DND-41 (cell line): Measurements from ENCODE around the gene KDELR3.

Source experiments
- ATAC-seq: fragments of 200-7000 bp; cut with Tn5 transposase; 3 replicates; pipeline ENCODE4 v1.9.1; 2021; ENCODE audit warnings: low read depth; ENCODE audit not compliant: insufficient read depth
- DNase-seq: peaks from one replicate; pipeline ENCODE4 v3.0.0-alpha.2; 2020
- H2AFZ ChIP-seq: 2 replicates; pipeline ENCODE4 v1.6.0; 2012; ENCODE audit warnings: low read depth, low read length
- H3K27ac ChIP-seq: 2 replicates; pipeline ENCODE4 v1.5.1; 2012; ENCODE audit warnings: low read length, inconsistent platforms
- H3K27me3 ChIP-seq: fragments of 200-600 bp; sonication (generic); 2 replicates; pipeline ENCODE4 v1.6.0; 2012; ENCODE audit warnings: low read length, mild to moderate bottlenecking, inconsistent platforms; ENCODE audit not compliant: insufficient read depth, poor library complexity
- H3K36me3 ChIP-seq: 2 replicates; pipeline ENCODE4 v1.5.1; 2012; ENCODE audit warnings: low read length, inconsistent platforms; ENCODE audit not compliant: insufficient read depth
- H3K4me1 ChIP-seq: 2 replicates; pipeline ENCODE4 v1.5.1; 2012; ENCODE audit warnings: mild to moderate bottlenecking, low read length; ENCODE audit not compliant: insufficient read depth
- H3K4me2 ChIP-seq: 2 replicates; pipeline ENCODE4 v1.6.0; 2012; ENCODE audit warnings: mild to moderate bottlenecking, moderate library complexity, low read length, inconsistent platforms; ENCODE audit not compliant: insufficient read depth
- H3K4me3 ChIP-seq, 2 experiments: fragments of 200-600 bp in 1 of 2; shearing (Covaris generic) in 1 of 2; 2 replicates each; pipeline ENCODE4 v1.5.1; 2012 to 2016; ENCODE audit warnings: inconsistent platforms in 2 of 2, low read length in 2 of 2, mild to moderate bottlenecking in 2 of 2, low read depth in 1 of 2, moderate library complexity in 1 of 2
- H3K79me2 ChIP-seq: 2 replicates; pipeline ENCODE4 v1.6.0; 2012; ENCODE audit warnings: low read length, inconsistent platforms; ENCODE audit not compliant: insufficient read depth
- H3K9ac ChIP-seq: 2 replicates; pipeline ENCODE4 v1.6.0; 2012; ENCODE audit warnings: low read depth, mild to moderate bottlenecking, inconsistent platforms, low read length, moderate library complexity
- H3K9me3 ChIP-seq: 2 replicates; pipeline ENCODE4 v1.5.1; 2012; ENCODE audit warnings: low read length, moderate library complexity, mild to moderate bottlenecking, inconsistent platforms; ENCODE audit not compliant: insufficient read depth, severe bottlenecking
- H4K20me1 ChIP-seq: 2 replicates; pipeline ENCODE4 v1.6.0; 2012; ENCODE audit warnings: low read length; ENCODE audit not compliant: insufficient read depth
- EZH2 ChIP-seq: IDR thresholded peaks from 3 replicates; pipeline ENCODE4 v1.6.1; 2012; ENCODE audit warnings: borderline replicate concordance, low read depth, mild to moderate bottlenecking, moderate library complexity, low read length, inconsistent platforms; ENCODE audit not compliant: severe bottlenecking
- TF ChIP-seq, protein P1 (sequence below): IDR thresholded peaks from 2 replicates; pipeline ENCODE4 v1.5.1; 2012; ENCODE audit warnings: borderline replicate concordance, low read length, moderate library complexity, mild to moderate bottlenecking; ENCODE audit not compliant: poor library complexity, severe bottlenecking; ENCODE audit errors: extremely low read depth

Gene KDELR3

DNA sequence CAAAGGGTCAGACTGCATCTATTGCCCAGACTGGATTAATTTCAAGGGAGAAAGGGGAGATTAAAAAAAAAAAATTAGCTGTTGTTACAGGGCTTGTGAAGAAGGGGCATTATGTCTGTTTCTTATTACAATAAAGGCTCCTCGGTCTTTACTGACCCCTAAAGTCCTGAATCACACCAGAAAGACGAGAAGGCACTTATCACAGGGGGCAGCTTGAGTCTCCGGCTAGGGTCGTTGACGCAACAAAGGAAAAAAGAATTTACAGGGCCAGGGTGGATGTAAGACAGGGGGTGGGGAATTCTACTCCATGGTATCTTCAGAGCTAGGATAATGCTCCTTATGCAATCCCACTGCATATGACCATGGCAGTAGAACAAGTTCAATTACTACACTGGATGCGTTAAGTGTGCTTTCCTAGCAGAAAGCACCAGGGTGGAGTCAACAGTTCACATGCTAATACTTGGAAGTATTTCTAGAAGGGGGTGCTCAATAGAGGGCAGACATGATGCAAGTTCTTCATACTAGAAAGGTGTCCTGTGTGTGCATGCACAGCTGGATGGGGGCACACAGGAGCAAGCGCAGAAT, 21.8 kb downstream of the KDELR3 start:
- Histone ChIP-seq H3K4me2 (no peak overlapping the region), H2AFZ (no peak overlapping the region), H3K27me3 (no peaks in the 10 kb centered on the region), H3K27ac (no peak overlapping the region; the same call in 1 of the 2 replicates), H3K9me3 (no peaks in the 10 kb centered on the region), H3K4me1 (peaks cover 4% of the 10 kb centered on the region; the same call in 1 of the 2 replicates), H3K36me3 (peaks cover 98% of the 10 kb centered on the region), H3K4me3 (no peak overlapping the region), H4K20me1 (peaks cover 51% of the 10 kb centered on the region), H3K9ac (no peak overlapping the region), H3K79me2 (peaks cover 32% of the 10 kb centered on the region)
- DNase-seq (no peak), ATAC-seq (0 out of 3 replicates have a peak, but pooled peaks have one; percentile 17)
- no peak for TF ChIP-seq EZH2
- TF ChIP-seq, protein P1, sequence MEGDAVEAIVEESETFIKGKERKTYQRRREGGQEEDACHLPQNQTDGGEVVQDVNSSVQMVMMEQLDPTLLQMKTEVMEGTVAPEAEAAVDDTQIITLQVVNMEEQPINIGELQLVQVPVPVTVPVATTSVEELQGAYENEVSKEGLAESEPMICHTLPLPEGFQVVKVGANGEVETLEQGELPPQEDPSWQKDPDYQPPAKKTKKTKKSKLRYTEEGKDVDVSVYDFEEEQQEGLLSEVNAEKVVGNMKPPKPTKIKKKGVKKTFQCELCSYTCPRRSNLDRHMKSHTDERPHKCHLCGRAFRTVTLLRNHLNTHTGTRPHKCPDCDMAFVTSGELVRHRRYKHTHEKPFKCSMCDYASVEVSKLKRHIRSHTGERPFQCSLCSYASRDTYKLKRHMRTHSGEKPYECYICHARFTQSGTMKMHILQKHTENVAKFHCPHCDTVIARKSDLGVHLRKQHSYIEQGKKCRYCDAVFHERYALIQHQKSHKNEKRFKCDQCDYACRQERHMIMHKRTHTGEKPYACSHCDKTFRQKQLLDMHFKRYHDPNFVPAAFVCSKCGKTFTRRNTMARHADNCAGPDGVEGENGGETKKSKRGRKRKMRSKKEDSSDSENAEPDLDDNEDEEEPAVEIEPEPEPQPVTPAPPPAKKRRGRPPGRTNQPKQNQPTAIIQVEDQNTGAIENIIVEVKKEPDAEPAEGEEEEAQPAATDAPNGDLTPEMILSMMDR: no peak

DNA sequence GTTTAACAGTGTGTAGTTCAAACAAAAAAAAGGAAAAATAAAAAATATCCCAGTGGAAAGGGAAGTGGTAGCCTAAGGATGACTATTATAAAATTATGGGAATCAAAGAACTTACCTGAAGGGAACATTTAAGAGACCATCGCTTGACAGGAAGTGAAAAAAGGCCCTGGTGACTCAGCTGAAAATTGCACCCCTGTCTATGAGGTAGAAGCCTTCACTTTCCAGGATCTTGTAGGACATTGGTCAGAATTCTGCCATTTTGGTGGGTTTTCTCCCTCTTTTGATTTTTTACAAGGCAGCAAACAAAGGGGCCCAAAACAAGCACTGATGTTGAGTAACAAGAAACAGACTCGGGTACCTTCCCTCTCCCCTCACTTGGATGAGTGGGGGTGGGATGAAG, 22.6 kb downstream of the KDELR3 start:
- Histone ChIP-seq H3K9ac (no peak overlapping the region), H2AFZ (no peak overlapping the region), H3K27ac (no peak overlapping the region), H3K79me2 (peaks cover 38% of the 10 kb centered on the region), H3K4me3 (no peak overlapping the region), H3K4me1 (peaks cover 4% of the 10 kb centered on the region; the same call in 1 of the 2 replicates), H3K4me2 (no peak overlapping the region), H3K27me3 (no peaks in the 10 kb centered on the region), H4K20me1 (peaks cover 55% of the 10 kb centered on the region), H3K9me3 (no peaks in the 10 kb centered on the region), H3K36me3 (peaks cover 98% of the 10 kb centered on the region)
- ATAC-seq (no peak), DNase-seq (no peak)
- TF ChIP-seq EZH2: no peak
- TF ChIP-seq, protein P1: no peak

DNA sequence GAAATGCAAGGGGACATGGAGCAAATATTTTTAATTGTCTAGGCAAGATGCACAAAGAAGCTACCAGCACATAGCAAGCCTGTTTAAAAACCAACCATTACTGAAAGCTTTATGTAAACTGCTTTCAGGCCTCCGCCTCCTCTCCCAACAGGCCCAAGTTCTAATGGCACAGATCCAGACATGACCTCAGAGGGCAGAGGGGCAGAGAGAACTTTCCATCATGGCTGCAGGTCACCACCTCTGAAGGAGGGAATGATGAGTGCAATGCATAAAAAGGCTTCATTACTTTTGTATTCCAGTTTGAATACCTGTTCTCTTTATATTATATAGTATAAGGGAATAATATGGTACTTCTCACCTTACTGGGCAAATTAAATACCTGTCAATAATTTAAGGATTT, 23.0 kb downstream of the KDELR3 start:
- Histone ChIP-seq H3K9ac (no peak overlapping the region), H3K4me3 (no peak overlapping the region), H2AFZ (no peak overlapping the region), H3K36me3 (peaks cover 99% of the 10 kb centered on the region), H3K79me2 (peaks cover 42% of the 10 kb centered on the region), H4K20me1 (peaks cover 54% of the 10 kb centered on the region), H3K4me1 (peaks cover 4% of the 10 kb centered on the region; the same call in 1 of the 2 replicates), H3K4me2 (no peak overlapping the region), H3K27ac (no peak overlapping the region), H3K27me3 (no peaks in the 10 kb centered on the region), H3K9me3 (no peaks in the 10 kb centered on the region)
- TF ChIP-seq EZH2: no peak
- TF ChIP-seq, protein P1: no peak
- DNase-seq (no peak), ATAC-seq (no peak)
